ENCODE results near the gene SLC12A3. TPM values are rescaled to one million over a fixed set of nuclear protein-coding genes. Genes with fewer than 3 reads are reported as not detected.

The SLC12A3 gene
- total and polyA plus RNA-seq, 2 of the 4 experiments (the other 2 are of a cell fraction), result not detected

- BruUV-seq (replicated peaks), result no TSS peak
- dilution Hi-C loops (cut with HindIII; ENCODE audit: low sequenced_read_pairs, unreplicated experiment), result no loop called here
- ATAC-seq (ENCODE audit: low read depth), result no peak
Observed at GRCh38 chr16:56858374-56858773, 6.6 kb upstream of the SLC12A3 start.

More at GRCh38 chr16:56858374-56858773, 6.6 kb upstream of the SLC12A3 start:
- no peaks in the 10 kb centered on the region for H3K9me3 ChIP-seq (ENCODE audit: control insufficient read depth, insufficient read depth, low read length)
- POLR2A ChIA-PET (ENCODE audit: unreplicated experiment), result no interaction called here
- no peak overlapping the region for H3K14ac ChIP-seq (replicated peaks; ENCODE audit: low read depth, low read length)
- H3K27ac ChIP-seq (ENCODE audit: insufficient read depth, low read length), result no peak overlapping the region
- no peaks in the 10 kb centered on the region for H4K20me1 ChIP-seq (ENCODE audit: insufficient read depth, low read length)
- no peak overlapping the region for H3K18ac ChIP-seq (ENCODE audit: low read depth, low read length)
- H3K79me1 ChIP-seq (ENCODE audit: low read depth in 1 of 2, low read length in 2 of 2), result no peaks in the 10 kb centered on the region
- H2BK120ac ChIP-seq (ENCODE audit: low read depth, low read length), result no peak overlapping the region
- no peak overlapping the region for H4K5ac ChIP-seq (ENCODE audit: low read depth, low read length)
- H3K23ac ChIP-seq (ENCODE audit: low read depth, low read length), result no peak overlapping the region
- no peak overlapping the region for H4K8ac ChIP-seq (ENCODE audit: low read depth in 2 of 2, low read length in 2 of 2)
- 88% methylated on average over 9 of the region's 14 CpGs; no CpG with 5 or more reads in 1 of the 2 experiments for WGBS, 2 experiments (ENCODE audit: extremely low coverage in 2 of 2, insufficient read length in 1 of 2)
- no peak overlapping the region for H2AFZ ChIP-seq (replicated peaks; ENCODE audit: low read length, poor library complexity)
- no peak overlapping the region for H2AK5ac ChIP-seq (ENCODE audit: low read depth, low read length)
- H2AK9ac ChIP-seq (replicated peaks; ENCODE audit: low read depth, low read length, poor library complexity), result no peak overlapping the region
- H3K4ac ChIP-seq (ENCODE audit: low read depth, low read length), result no peak overlapping the region
- no peak overlapping the region for H2BK15ac ChIP-seq (ENCODE audit: low read depth, low read length)
- no peaks in the 10 kb centered on the region for H3K36me3 ChIP-seq (ENCODE audit: control insufficient read depth, insufficient read depth, low read length)
- no peak overlapping the region for H3K4me2 ChIP-seq (ENCODE audit: low read depth, low read length)
- TF ChIP-seq NFE2L2 (IDR thresholded peaks at IDR 0.05; ENCODE audit: low read depth, low read length) (no peak), CTCF (conservative IDR thresholded peaks at IDR 0.05; ENCODE audit: low read depth, low read length) (no peak), ELK1 (IDR thresholded peaks at IDR 0.05; ENCODE audit: borderline replicate concordance, low read depth, low read length) (no peak), MAZ (IDR thresholded peaks at IDR 0.05; ENCODE audit: borderline replicate concordance, low read depth, low read length) (no peak), CHD1 (IDR thresholded peaks at IDR 0.05; ENCODE audit: low read depth, low read length) (no peak), POLR2A (IDR thresholded peaks at IDR 0.05; ENCODE audit: low read depth, low read length) (no peak), MXI1 (IDR thresholded peaks at IDR 0.05; ENCODE audit: borderline replicate concordance, low read depth, low read length) (no peak), RFX5 (IDR thresholded peaks at IDR 0.05; ENCODE audit: low read depth, low read length) (no peak), MAFK (IDR thresholded peaks at IDR 0.05; ENCODE audit: low read depth, low read length) (no peak), BHLHE40 (IDR thresholded peaks at IDR 0.05; ENCODE audit: low read depth, low read length) (no peak), RCOR1 (IDR thresholded peaks at IDR 0.05; ENCODE audit: insufficient replicate concordance, low read length) (no peak)
- no peak overlapping the region for H4K91ac ChIP-seq (ENCODE audit: insufficient read depth, low read depth, low read length)
- CTCF ChIA-PET, result interaction anchor here (1.0 kb wide), 1 partner anchor 153 kb away, joined by 3 read pairs; no protein-coding TSS in a partner anchor
- H3K4me1 ChIP-seq (ENCODE audit: control insufficient read depth, insufficient read depth, low read length), result no peaks in the 10 kb centered on the region; the same call in 1 of the 2 replicates
- H3K9ac ChIP-seq (ENCODE audit: low read depth, low read length), result no peak overlapping the region
- H3K4me3 ChIP-seq (ENCODE audit: insufficient read depth, low read depth, low read length), result no peak overlapping the region
- no peak overlapping the region for H2BK5ac ChIP-seq (ENCODE audit: low read depth, low read length, poor library complexity, severe bottlenecking)
- H3K56ac ChIP-seq (ENCODE audit: extremely low read depth, insufficient read depth, low read length), result no peak overlapping the region
- DNase-seq, result no peak
- intact Hi-C loops (cut with micrococcal nuclease) (no loop called here), in situ Hi-C loops (cut with MboI; ENCODE audit: low sequenced_read_pairs) (no loop called here)
- no peak overlapping the region for H2BK20ac ChIP-seq (ENCODE audit: low read depth, low read length)
- H3K27me3 ChIP-seq (ENCODE audit: control insufficient read depth, insufficient read depth, low read length), result no peaks in the 10 kb centered on the region
- H3K9me1 ChIP-seq (ENCODE audit: insufficient read depth, low read length), result peaks cover 5% of the 10 kb centered on the region; the same call in 1 of the 2 replicates
